Effector CD8-positive, alpha-beta T cell (primary cell): ENCODE data around the gene CST7.
"Not testable (repeated sequence)": the region's sequence is repeated elsewhere in the genome, so short reads cannot be mapped to it uniquely, and the experiment has no call there.

ENCODE experiments used
- DNase-seq: peaks from one replicate; lab custom pipeline; 2025; lab: John Stamatoyannopoulos, UW
- total RNA-seq, 4 experiments: gene quantifications; one replicate each; lab custom pipeline; 2026; lab: John Stamatoyannopoulos, UW

Gene CST7
- 48.2 to 357 (median 218) reads per million in 4 experiments for total RNA-seq

- DNase-seq = no peak
Measured at GRCh38 chr20:24948939-24949679, at the start of gene CST7. CST7 (plus strand) TSS chr20:24949269; CDS start chr20:24949506, 237 bp downstream.

GRCh38 chr20:24906806-24907205 is 42.3 kb upstream of the CST7 start:
- DNase-seq = no peak

GRCh38 chr20:24908642-24909041 is 40.4 kb upstream of the CST7 start:
- no peak for DNase-seq

- no peak for DNase-seq
Measured at GRCh38 chr20:24909086-24909780, 39.8 kb upstream of the CST7 start.

GRCh38 chr20:24909861-24910260 is 39.2 kb upstream of the CST7 start:
- no peak for DNase-seq

GRCh38 chr20:24910461-24910860 is 38.6 kb upstream of the CST7 start:
- DNase-seq = no peak

GRCh38 chr20:24911461-24911860 is 37.6 kb upstream of the CST7 start:
- DNase-seq = no peak

GRCh38 chr20:24912397-24913075 is 36.5 kb upstream of the CST7 start:
- no peak for DNase-seq

- DNase-seq = no peak
Measured at GRCh38 chr20:24913076-24913628, 35.9 kb upstream of the CST7 start.

GRCh38 chr20:24914388-24915241 is 34.5 kb upstream of the CST7 start:
- DNase-seq = no peak

- DNase-seq = no peak
Measured at GRCh38 chr20:24915440-24915839, 33.6 kb upstream of the CST7 start.

- DNase-seq = no peak
Measured at GRCh38 chr20:24915892-24916291, 33.2 kb upstream of the CST7 start.

GRCh38 chr20:24916412-24916811 is 32.7 kb upstream of the CST7 start:
- no peak for DNase-seq

- DNase-seq = no peak
Measured at GRCh38 chr20:24917056-24917455, 32.0 kb upstream of the CST7 start.

- DNase-seq = peak; percentile 4
Measured at GRCh38 chr20:24917797-24918578, 31.1 kb upstream of the CST7 start.

- DNase-seq = no peak
Measured at GRCh38 chr20:24918579-24919566, 30.2 kb upstream of the CST7 start.

- DNase-seq = not testable (repeated sequence)
Measured at GRCh38 chr20:24919665-24920064, 29.4 kb upstream of the CST7 start.

GRCh38 chr20:24920706-24921105 is 28.4 kb upstream of the CST7 start:
- not testable (repeated sequence) for DNase-seq

GRCh38 chr20:24929259-24929658 is 19.8 kb upstream of the CST7 start:
- DNase-seq = not testable (repeated sequence)
